Neural cell (in vitro differentiated cells): ENCODE results near the gene VEPH1. TPM values are rescaled to one million over a fixed set of nuclear protein-coding genes. Genes with fewer than 3 reads are reported as not detected.
"Not testable (repeated sequence)": the region's sequence is repeated elsewhere in the genome, so short reads cannot be mapped to it uniquely, and the experiment has no call there.

ENCODE experiments used
- H2AFZ ChIP-seq: fragments of 200-600, 300-800 bp; sonication (generic), shearing (Covaris generic); 2 replicates; pipeline ENCODE4 v1.6.0; 2014; ENCODE audit warnings: low read depth, mild to moderate bottlenecking, antibody characterized with exemption, low read length, moderate library complexity
- H3F3A ChIP-seq: fragments of 200-600 bp; shearing (Covaris generic); 2 replicates; pipeline ENCODE4 v1.6.1; 2016; ENCODE audit warnings: mild to moderate bottlenecking, moderate library complexity, mixed read lengths, antibody characterized with exemption, low read length; ENCODE audit not compliant: insufficient read depth, poor library complexity, severe bottlenecking
- H3K27ac ChIP-seq: fragments of 200-600, 300-800 bp; sonication (generic), shearing (Covaris generic); 2 replicates; pipeline ENCODE4 v1.5.1; 2014; ENCODE audit warnings: mild to moderate bottlenecking, low read length, moderate library complexity
- H3K27me3 ChIP-seq: fragments of 300-800, 200-600 bp; sonication (generic), shearing (Covaris generic); 2 replicates; pipeline ENCODE4 v1.6.0; 2014; ENCODE audit warnings: mild to moderate bottlenecking, low read depth, low read length, moderate library complexity; ENCODE audit not compliant: insufficient read depth
- H3K36me3 ChIP-seq: fragments of 300-800, 200-600 bp; sonication (generic), shearing (Covaris generic); 2 replicates; pipeline ENCODE4 v1.5.1; 2014; ENCODE audit warnings: mild to moderate bottlenecking, antibody characterized with exemption, low read length, moderate library complexity; ENCODE audit not compliant: insufficient read depth
- H3K4me2 ChIP-seq: fragments of 300-800, 200-600 bp; sonication (generic), shearing (Covaris generic); 2 replicates; pipeline ENCODE4 v1.6.0; 2014; ENCODE audit warnings: mild to moderate bottlenecking, low read length
- H3K4me3 ChIP-seq: fragments of 300-800, 200-600 bp; sonication (generic), shearing (Covaris generic); 2 replicates; pipeline ENCODE4 v1.5.1; 2014; ENCODE audit warnings: mild to moderate bottlenecking, low read length, moderate library complexity
- H3K79me2 ChIP-seq: fragments of 200-600 bp; shearing (Covaris generic); replicated peaks from 2 replicates; pipeline ENCODE4 v1.6.0; 2014; ENCODE audit warnings: mild to moderate bottlenecking, low read length, moderate library complexity; ENCODE audit not compliant: insufficient read depth
- H3K9ac ChIP-seq: fragments of 300-800, 200-600 bp; sonication (generic), shearing (Covaris generic); 2 replicates; pipeline ENCODE4 v1.6.1; 2016; ENCODE audit warnings: mild to moderate bottlenecking, low read length, mixed read lengths
- H3K9me2 ChIP-seq: fragments of 200-600 bp; shearing (Covaris generic); 2 replicates; pipeline ENCODE4 v1.6.1; 2016; ENCODE audit warnings: mild to moderate bottlenecking, low read length, mixed read lengths; ENCODE audit not compliant: insufficient read depth
- H3K9me3 ChIP-seq: fragments of 200-600, 300-800 bp; sonication (generic), shearing (Covaris generic); 2 replicates; pipeline ENCODE4 v1.6.1; 2016; ENCODE audit warnings: mild to moderate bottlenecking, mixed run types, low read length, moderate library complexity, mixed read lengths
- H4K20me1 ChIP-seq: fragments of 200-600 bp; shearing (Covaris generic); 2 replicates; pipeline ENCODE4 v1.6.1; 2016; ENCODE audit warnings: mild to moderate bottlenecking, mixed run types; ENCODE audit not compliant: insufficient read depth
- CTCF ChIP-seq: fragments of 450-650 bp; IDR thresholded peaks from 2 replicates; pipeline ENCODE4 v1.5.1; 2014; ENCODE audit warnings: antibody characterized with exemption, mild to moderate bottlenecking, moderate library complexity; ENCODE audit not compliant: poor library complexity, severe bottlenecking
- REST ChIP-seq: IDR thresholded peaks from 2 replicates; pipeline ENCODE4 v1.6.1; 2012; ENCODE audit warnings: borderline replicate concordance
- polyA plus RNA-seq: library from polyadenylated mRNA; depleted of rRNA; stranded (reverse); fragments of >200 nt; gene quantifications from 2 replicates; pipeline ENCODE4 v1.2.3, GENCODE V29; 2014

Gene VEPH1
- polyA plus RNA-seq, 1 donor from 2014 or later, result 0.89 TPM

- H3K9me2 ChIP-seq, result no peaks in the 10 kb centered on the region
- H3K36me3 ChIP-seq, result no peaks in the 10 kb centered on the region
- H3K9ac ChIP-seq, result no peak overlapping the region
- no peak overlapping the region for H3K27ac ChIP-seq
- H3K79me2 ChIP-seq, result no peaks in the 10 kb centered on the region
- no peak overlapping the region for H2AFZ ChIP-seq
- no peak overlapping the region for H3K4me2 ChIP-seq
- no peak for TF ChIP-seq CTCF
- H3K4me3 ChIP-seq, result no peak overlapping the region
- H4K20me1 ChIP-seq, result no peaks in the 10 kb centered on the region
- no peaks in the 10 kb centered on the region for H3F3A ChIP-seq
- H3K27me3 ChIP-seq, result no peaks in the 10 kb centered on the region
- no peaks in the 10 kb centered on the region for H3K9me3 ChIP-seq
Observed at GRCh38 chr3:157353652-157354051, 149.6 kb downstream of the VEPH1 start.

GRCh38 chr3:157351981-157352380, 151.2 kb downstream of the VEPH1 start:
- Histone ChIP-seq H3K9ac (no peak overlapping the region), H3K9me3 (no peaks in the 10 kb centered on the region), H3K36me3 (no peaks in the 10 kb centered on the region), H2AFZ (no peak overlapping the region), H3K4me2 (no peak overlapping the region), H3K27ac (no peak overlapping the region), H4K20me1 (no peaks in the 10 kb centered on the region), H3K79me2 (no peaks in the 10 kb centered on the region), H3K27me3 (no peaks in the 10 kb centered on the region), H3K9me2 (no peaks in the 10 kb centered on the region), H3K4me3 (no peak overlapping the region), H3F3A (no peaks in the 10 kb centered on the region)
- TF ChIP-seq REST, result no peak

- not testable (repeated sequence) for H4K20me1 ChIP-seq, H3K27ac ChIP-seq, H3K79me2 ChIP-seq, H3K9me3 ChIP-seq, H3K9ac ChIP-seq, H3K4me3 ChIP-seq, H3K27me3 ChIP-seq, H3K9me2 ChIP-seq, H3K4me2 ChIP-seq, H2AFZ ChIP-seq, H3F3A ChIP-seq, H3K36me3 ChIP-seq
Observed at GRCh38 chr3:157350651-157351050, 152.6 kb downstream of the VEPH1 start.

GRCh38 chr3:157348304-157349075, 154.7 kb downstream of the VEPH1 start:
- not testable (repeated sequence) for H3K79me2 ChIP-seq, H4K20me1 ChIP-seq, H2AFZ ChIP-seq, H3K4me3 ChIP-seq, H3K27ac ChIP-seq, H3K9me3 ChIP-seq, H3K36me3 ChIP-seq, H3K9me2 ChIP-seq, H3K27me3 ChIP-seq, H3K4me2 ChIP-seq, H3K9ac ChIP-seq, H3F3A ChIP-seq
